Thoracic aorta (tissue), 2 donors: ENCODE results near the gene SLC37A3. TPM values are rescaled to one million over a fixed set of nuclear protein-coding genes. Genes with fewer than 3 reads are reported as not detected.

ENCODE experiments used
- ATAC-seq: fragments of 150-250 bp; one replicate; pipeline ENCODE4 v1.8.0; 2017; ENCODE audit warnings: low read depth; ENCODE audit not compliant: insufficient number of reproducible peaks, low FRiP score
- DNase-seq: peaks from one replicate; pipeline ENCODE4 v3.0.0-alpha.2; 2020; ENCODE audit warnings: low spot score
- H3K27ac ChIP-seq, 2 donors: fragments of 200-600 bp; sonication (generic); 1 replicate in 1 of 2; 2 replicates in 1 of 2; pipeline ENCODE4 v1.5.1; 2016; ENCODE audit warnings: mild to moderate bottlenecking in 2 of 2, moderate library complexity in 2 of 2
- H3K27me3 ChIP-seq: fragments of 200-600 bp; sonication (generic); replicated peaks from 2 replicates; pipeline ENCODE4 v1.6.0; 2016; ENCODE audit warnings: mild to moderate bottlenecking; ENCODE audit not compliant: insufficient read depth
- H3K36me3 ChIP-seq: fragments of 200-600 bp; sonication (generic); one replicate; pipeline ENCODE4 v1.5.1; 2016
- H3K4me1 ChIP-seq, 2 donors: fragments of 200-600 bp; sonication (generic); 1 replicate in 1 of 2; 2 replicates in 1 of 2; pipeline versions ENCODE4 v1.5.1 to v1.6.0; 2016; ENCODE audit warnings: low read depth in 2 of 2, mild to moderate bottlenecking in 1 of 2; ENCODE audit not compliant: control insufficient read depth in 1 of 2
- H3K4me3 ChIP-seq: fragments of 200-600 bp; sonication (generic); 2 replicates; pipeline ENCODE4 v1.5.1; 2016; ENCODE audit warnings: mild to moderate bottlenecking
- H3K9me3 ChIP-seq: fragments of 200-600 bp; sonication (generic); 2 replicates; pipeline ENCODE4 v1.5.1; 2016
- total RNA-seq, 2 donors: library from RNA; depleted of rRNA; stranded (reverse); fragments of >200 nt; gene quantifications; one replicate each; pipeline versions ENCODE4 v1.1.0 to v1.2.3, GENCODE V29; 2016
- TF ChIP-seq, protein P1 (sequence below): fragments of 200-600 bp; sonication (generic); IDR thresholded peaks from one replicate; pipeline ENCODE4 v1.5.1; 2019; ENCODE audit warnings: antibody characterized with exemption

Gene SLC37A3
- total RNA-seq, 2 donors from 2014 or later, result 66.5 to 83.2 TPM

DNA sequence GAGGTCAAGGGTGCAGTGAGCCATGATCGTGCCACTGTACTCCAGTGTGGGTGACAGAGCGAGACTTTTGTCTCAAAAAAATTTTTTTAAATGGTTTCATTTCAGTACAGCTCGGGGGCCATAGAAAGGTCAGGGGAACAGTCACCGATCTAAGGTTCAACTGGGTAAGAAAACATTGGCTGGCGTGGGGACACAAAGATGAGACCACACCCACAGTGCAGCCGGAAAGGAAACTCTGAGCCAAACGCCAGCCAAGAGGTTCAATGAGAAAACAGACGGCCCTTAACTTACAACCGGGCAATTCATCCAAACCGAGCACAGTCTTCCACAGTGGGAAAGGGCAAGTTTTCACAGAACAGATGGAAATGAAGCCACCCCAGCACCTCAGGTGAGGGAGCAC is 65.1 kb downstream of the SLC37A3 start:
- Histone ChIP-seq H3K4me1 (no peaks in the 10 kb centered on the region), H3K27me3 (no peaks in the 10 kb centered on the region), H3K27ac (no peak overlapping the region), H3K4me3 (no peak overlapping the region), H3K9me3 (no peaks in the 10 kb centered on the region), H3K36me3 (peaks cover 13% of the 10 kb centered on the region)
- TF ChIP-seq, protein P1, sequence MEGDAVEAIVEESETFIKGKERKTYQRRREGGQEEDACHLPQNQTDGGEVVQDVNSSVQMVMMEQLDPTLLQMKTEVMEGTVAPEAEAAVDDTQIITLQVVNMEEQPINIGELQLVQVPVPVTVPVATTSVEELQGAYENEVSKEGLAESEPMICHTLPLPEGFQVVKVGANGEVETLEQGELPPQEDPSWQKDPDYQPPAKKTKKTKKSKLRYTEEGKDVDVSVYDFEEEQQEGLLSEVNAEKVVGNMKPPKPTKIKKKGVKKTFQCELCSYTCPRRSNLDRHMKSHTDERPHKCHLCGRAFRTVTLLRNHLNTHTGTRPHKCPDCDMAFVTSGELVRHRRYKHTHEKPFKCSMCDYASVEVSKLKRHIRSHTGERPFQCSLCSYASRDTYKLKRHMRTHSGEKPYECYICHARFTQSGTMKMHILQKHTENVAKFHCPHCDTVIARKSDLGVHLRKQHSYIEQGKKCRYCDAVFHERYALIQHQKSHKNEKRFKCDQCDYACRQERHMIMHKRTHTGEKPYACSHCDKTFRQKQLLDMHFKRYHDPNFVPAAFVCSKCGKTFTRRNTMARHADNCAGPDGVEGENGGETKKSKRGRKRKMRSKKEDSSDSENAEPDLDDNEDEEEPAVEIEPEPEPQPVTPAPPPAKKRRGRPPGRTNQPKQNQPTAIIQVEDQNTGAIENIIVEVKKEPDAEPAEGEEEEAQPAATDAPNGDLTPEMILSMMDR, result no peak
- no peak for ATAC-seq
- no peak for DNase-seq

DNA sequence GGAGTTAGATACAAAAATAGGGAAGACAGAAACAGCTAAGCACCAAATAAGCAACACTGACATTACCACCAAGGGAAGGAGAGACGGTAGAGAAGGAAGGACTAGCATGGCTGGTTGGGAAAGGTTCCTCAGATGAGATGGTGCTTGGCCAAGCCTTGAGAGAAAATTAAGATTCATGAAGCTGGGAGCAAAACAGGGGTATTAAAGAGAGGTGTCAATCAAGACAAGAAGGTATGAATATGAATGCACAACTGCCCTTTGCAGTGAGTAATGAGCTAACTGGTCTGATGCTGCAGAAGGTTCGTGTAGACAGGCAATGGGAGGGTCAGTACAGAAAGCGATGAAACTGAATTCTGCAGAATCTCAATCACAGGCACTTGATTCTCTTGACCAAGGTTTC is 67.7 kb downstream of the SLC37A3 start:
- no peak for DNase-seq
- H3K9me3 ChIP-seq, result no peaks in the 10 kb centered on the region
- ATAC-seq, result no peak

DNA sequence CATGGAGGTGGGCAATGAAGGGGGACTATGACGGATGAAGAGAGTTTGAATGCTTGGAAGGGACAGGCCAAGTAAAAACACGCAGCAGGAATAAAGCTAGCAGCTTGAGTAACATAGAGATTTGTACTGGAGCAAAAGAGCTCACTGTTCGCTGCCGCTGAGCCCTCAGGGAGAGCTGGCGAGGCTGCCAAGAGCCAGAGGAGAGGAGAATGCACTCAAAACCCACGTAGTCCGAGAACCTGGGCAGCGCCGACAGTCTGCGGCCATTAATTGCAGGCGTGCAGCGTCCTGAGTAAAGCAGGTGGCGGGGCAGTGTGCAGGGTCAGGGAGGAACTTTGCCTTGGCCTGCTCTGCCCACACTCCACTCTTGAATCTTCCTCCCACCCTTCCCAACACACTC is 68.2 kb downstream of the SLC37A3 start:
- ATAC-seq (no peak), DNase-seq (no peak)
- H3K27ac ChIP-seq, result no peak overlapping the region
- H3K27me3 ChIP-seq, result no peaks in the 10 kb centered on the region
- H3K9me3 ChIP-seq, result no peaks in the 10 kb centered on the region
- H3K36me3 ChIP-seq, result peaks cover 9% of the 10 kb centered on the region
- peaks cover 0 to 6% of the 10 kb centered on the region in 2 donors for H3K4me1 ChIP-seq
- no peak overlapping the region for H3K4me3 ChIP-seq
- TF ChIP-seq, protein P1, result no peak

More for the DNA sequence above, 67.7 kb downstream of the SLC37A3 start:
- Histone ChIP-seq H3K36me3 (peaks cover 9% of the 10 kb centered on the region), H3K27ac (no peak overlapping the region), H3K4me3 (no peak overlapping the region), H3K27me3 (no peaks in the 10 kb centered on the region), H3K4me1 (peaks cover 0 to 6% of the 10 kb centered on the region in 2 donors)
- TF ChIP-seq, protein P1, result no peak

- Histone ChIP-seq H3K27ac (no peak overlapping the region), H3K27me3 (no peaks in the 10 kb centered on the region), H3K36me3 (no peaks in the 10 kb centered on the region), H3K9me3 (no peaks in the 10 kb centered on the region), H3K4me3 (no peak overlapping the region), H3K4me1 (peaks cover 0 to 6% of the 10 kb centered on the region in 2 donors)
- DNase-seq (no peak), ATAC-seq (no peak)
- TF ChIP-seq, protein P1, result no peak
Observed at GRCh38 chr7:140327261-140327661, 71.1 kb downstream of the SLC37A3 start.

DNA sequence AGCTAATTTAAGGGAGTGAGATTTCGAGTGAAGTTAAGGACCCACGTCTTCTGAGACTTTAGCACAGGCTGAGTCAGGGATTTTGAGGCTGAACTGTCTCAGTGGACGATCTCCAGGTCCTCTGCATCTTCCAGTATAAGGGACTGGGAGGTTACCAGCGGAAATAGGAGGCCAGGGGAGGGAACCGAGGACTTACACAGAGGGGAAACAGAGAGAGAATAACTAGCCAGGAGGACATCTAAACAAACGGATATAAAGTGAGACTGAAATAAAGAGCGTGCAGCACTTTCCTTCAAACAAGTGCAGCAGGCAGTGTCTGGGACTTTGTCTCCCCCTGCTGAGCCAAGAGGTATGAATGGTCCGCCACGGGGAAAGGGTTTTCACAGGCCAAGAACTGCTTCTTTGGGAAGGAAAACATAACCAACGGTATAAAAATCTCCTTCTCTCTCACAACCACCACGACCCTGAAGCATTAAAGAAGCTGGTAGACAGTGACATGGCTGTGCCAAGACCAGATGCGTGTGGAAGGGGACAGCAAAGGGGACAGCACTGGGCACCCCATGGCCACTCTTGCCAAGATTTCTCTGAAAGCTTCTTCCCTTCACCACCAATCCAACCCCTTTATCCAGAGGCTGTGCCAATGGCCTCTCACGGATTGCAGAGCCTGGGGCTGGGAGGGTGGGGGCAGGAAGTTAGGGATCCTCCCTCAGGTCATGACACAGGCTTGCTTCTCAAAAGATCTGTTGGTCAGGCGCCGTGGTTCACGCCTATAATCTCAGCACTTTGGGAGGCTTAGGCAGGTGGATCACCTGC is 72.0 kb downstream of the SLC37A3 start:
- peak overlapping the region; percentile 28 for H3K4me3 ChIP-seq

More for the DNA sequence above, 72.0 kb downstream of the SLC37A3 start:
- H3K9me3 ChIP-seq, result no peaks in the 10 kb centered on the region
- peaks cover 0 to 6% of the 10 kb centered on the region in 2 donors for H3K4me1 ChIP-seq
- DNase-seq (peak; percentile 30), ATAC-seq (peak; percentile 72)
- no peaks in the 10 kb centered on the region for H3K27me3 ChIP-seq
- H3K36me3 ChIP-seq, result no peaks in the 10 kb centered on the region
- TF ChIP-seq, protein P1, result peak; percentile 60
- no peak overlapping the region for H3K27ac ChIP-seq
